Stimulated activated CD8-positive, alpha-beta memory T cell treated with anti-CD3 and anti-CD28 coated beads, Interleukin-7, amount 100 ng/mL, for 24 hours (primary cell): ENCODE data around the gene FCGR2B.
"Not testable (repeated sequence)": the region's sequence is repeated elsewhere in the genome, so short reads cannot be mapped to it uniquely, and the experiment has no call there.

Source experiments
- DNase-seq: peaks from one replicate; pipeline ENCODE4 v3.0.0-alpha.2; 2020; ENCODE audit warnings: low read depth

The FCGR2B gene

GRCh38 chr1:161706113-161706481, 43.2 kb downstream of the FCGR2B start:
- DNase-seq, result no peak

- DNase-seq, result no peak
Observed at GRCh38 chr1:161706482-161707347, 43.8 kb downstream of the FCGR2B start, which contains the start of gene FCRLA. Gene FCRLA, plus strand, starts transcription at chr1:161707229. Its CDS starts 36 bp downstream, at chr1:161707265.

GRCh38 chr1:161707503-161707902, 44.6 kb downstream of the FCGR2B start:
- no peak for DNase-seq

- DNase-seq, result no peak
Observed at GRCh38 chr1:161709373-161709772, 46.4 kb downstream of the FCGR2B start.

DNA sequence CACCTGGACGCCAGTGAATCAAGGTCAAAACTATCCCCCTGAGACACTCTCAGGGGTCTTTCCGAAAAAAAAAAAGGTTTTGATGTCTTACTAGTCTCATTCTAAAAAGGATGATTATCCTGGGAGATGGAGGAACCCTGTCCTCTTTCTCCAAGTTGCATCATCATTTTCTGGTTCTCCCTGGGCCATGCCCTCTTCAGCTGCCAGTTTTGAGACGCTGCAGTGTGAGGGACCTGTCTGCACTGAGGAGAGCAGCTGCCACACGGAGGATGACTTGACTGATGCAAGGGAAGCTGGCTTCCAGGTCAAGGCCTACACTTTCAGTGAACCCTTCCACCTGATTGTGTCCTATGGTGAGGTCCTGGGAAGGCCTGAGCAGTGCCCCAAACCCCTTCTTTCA, 47.6 kb downstream of the FCGR2B start:
- DNase-seq, result no peak

- no peak for DNase-seq
Observed at GRCh38 chr1:161718559-161719324, 55.8 kb downstream of the FCGR2B start.

DNA sequence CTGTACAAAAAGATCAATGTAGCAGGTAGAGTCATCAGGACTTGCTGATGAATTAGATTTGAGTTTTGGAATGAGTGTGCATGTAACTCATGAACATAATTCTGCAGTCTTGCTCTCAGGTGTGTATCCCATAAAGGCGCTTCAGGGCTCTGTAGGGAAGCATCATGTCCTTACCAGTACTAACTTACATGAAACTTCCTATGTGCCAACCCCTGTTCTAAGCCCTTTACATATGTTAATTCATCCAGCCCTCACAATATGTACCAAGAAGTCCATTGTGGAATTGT, 56.3 kb downstream of the FCGR2B start:
- no peak for DNase-seq

- DNase-seq, result no peak
Observed at GRCh38 chr1:161720422-161720821, 57.5 kb downstream of the FCGR2B start.

- DNase-seq, result no peak
Observed at GRCh38 chr1:161720956-161721737, 58.2 kb downstream of the FCGR2B start, which contains the start of gene FCRLB. Gene FCRLB, plus strand, starts transcription at chr1:161721544. Its CDS starts 1,129 bp downstream, at chr1:161722673.

- no peak for DNase-seq
Observed at GRCh38 chr1:161721738-161722343, 58.9 kb downstream of the FCGR2B start.

DNA sequence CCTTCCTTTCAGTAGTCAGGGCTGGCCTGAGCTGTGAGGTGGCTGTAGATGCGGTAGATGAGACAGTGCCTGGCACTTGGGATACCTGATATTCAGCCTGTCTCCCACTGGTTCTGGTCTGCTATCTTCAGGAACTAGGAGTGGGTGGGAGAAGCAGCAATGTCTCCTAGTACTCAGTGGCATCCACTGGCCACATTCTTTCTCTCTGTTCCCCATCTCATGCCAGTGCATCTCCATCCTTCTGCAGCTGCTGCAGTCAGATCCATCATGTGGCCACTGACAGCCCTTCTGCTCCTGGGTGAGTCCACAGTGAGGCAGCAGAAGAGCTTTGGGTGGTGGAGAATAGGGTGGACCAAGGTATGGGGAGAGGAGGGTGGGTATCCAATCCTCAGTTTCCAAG, 59.5 kb downstream of the FCGR2B start:
- no peak for DNase-seq

DNA sequence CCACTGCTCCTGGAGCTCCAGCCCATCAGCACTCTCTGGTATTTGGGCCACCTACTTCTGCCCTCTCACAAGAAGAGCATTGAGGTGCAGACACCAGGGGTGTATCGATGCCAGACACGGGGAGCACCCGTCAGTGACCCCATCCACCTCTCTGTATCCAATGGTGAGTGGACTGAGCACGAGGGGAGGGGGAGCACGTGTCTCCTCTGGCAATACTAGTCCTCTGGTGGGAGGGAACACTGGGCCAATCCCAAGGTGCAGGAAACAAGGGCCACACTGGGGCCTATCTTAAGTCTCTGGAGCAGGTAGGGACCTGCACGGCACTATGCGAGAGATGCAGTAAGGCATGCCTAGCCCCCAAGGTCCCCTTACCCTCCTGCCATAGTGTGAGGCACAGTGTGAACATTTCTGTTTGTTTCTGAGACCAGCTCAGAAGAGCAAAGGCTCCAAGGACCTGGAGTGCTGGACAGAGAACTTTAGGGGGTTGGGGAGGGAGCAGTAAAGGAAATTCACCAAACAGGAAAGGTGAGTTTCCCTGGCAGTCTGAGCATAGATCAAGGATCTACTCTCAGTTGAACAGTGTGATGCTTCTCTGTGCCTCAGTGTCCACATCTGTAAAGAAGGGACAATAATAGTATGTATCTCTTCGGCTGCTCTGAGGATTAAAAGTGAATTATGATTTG, 60.7 kb downstream of the FCGR2B start:
- no peak for DNase-seq

GRCh38 chr1:161725258-161725907, 62.4 kb downstream of the FCGR2B start:
- DNase-seq, result not testable (repeated sequence)

- no peak for DNase-seq
Observed at GRCh38 chr1:161725908-161726472, 63.0 kb downstream of the FCGR2B start.

DNA sequence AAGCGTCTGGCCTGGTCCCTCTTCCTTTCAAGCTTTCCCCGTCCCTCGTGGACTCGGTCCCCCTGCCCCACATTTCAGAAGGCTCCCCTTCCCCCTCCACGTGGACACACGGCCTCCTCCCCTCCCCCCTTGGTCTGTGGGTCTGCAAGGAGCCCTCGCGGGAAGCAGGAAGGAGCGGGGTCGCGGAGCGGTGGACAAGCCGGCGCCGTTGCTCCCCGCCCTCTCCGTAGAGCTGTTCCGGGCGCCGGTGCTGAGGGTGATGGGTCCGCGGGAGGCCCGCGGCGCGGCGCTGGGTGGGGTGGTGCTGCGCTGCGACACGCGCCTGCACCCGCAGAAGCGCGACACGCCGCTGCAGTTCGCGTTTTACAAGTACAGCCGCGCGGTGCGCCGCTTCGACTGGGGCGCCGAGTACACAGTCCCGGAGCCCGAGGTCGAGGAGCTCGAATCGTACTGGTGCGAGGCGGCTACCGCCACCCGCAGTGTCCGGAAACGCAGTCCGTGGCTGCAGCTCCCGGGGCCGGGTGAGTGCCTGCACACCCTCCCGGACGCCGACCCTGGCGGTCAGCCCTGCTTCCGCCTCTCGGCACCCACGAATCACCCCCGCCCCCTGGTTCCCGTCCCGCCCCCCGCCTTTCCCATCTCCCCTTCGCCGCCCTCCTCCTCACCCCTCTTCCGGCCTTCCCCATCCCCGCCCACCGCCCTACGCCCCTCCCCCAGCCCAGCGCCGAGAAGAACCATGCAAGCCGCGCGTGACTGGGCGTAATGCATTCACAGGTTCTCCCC, 63.7 kb downstream of the FCGR2B start:
- peak; percentile 30 for DNase-seq

DNA sequence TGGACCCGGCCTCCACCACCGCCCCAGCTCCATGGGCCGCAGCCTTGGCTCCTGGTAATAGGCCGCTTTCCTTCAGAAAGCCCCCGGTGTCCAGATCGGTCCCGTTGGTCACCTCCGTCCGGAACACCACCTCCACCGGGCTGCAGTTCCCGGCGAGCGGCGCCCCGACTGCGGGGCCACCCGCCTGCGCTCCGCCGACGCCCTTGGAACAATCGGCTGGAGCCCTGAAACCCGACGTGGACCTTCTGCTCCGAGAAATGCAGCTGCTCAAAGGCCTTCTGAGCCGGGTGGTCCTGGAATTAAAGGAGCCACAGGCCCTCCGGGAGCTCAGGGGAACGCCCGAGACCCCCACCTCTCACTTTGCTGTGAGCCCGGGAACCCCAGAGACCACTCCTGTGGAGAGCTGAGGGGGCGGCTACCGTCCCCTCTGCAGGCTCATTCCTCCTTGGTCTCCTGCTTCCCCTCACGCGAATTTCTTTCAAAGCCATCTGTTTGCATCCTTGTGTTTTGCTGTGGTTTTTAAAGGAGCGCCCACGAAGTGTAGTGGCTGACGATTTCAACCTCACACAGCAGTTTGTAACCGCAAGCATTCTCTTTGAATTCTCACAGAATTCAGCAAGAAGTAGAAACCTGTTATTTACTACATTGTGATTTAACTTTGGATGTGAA, 64.4 kb downstream of the FCGR2B start:
- DNase-seq, result no peak
